ENCODE data around the gene ARMC7.
"Not testable (repeated sequence)": the region's sequence is repeated elsewhere in the genome, so short reads cannot be mapped to it uniquely, and the experiment has no call there.

The ARMC7 gene

DNA sequence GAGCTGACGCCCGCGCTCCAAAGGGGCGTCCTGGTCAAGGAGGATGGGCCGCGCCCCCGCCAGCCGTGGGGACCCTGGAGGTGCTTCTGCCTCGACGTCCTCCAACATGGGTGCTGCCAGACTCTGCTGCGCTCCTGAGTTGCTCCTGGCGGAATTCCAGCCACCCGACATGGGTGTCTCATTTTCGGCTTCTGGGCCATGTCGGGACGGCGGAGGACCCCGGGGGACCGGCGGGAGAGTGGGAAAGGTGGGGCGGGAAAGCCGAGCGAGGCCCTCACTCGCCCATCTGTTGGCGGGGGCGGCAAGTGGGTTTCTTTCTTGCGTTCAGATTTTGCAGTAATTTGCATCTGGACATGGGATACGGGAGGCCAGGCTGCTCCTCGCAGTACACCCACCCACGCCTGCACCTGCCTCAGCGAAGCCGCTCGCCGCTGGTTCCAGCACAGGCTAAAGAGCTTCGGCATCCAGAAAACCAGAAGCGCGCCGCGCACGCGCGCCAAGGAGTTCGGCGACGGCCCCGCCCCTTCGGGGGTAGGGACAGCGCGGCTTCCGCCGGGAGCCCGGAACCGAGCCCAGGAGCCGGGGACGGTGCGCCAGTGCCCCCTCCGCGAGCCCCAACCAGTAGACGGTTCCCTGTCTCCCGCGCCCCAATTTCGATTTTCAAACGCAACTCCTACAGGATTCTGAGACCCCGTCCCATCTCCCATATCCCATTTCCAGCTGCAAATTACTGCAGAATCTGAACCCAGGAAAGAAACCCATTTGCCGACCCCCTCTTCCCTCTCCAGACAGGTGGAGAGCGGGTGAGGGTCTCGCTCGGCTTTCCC is at the start of gene ARMC7:
Gene ARMC7, plus strand, starts transcription at position 563 of the 827 bp plus-strand sequence. CDS start 320 bp downstream, outside the sequence.
- peak; percentile 92 for DNase-seq

DNA sequence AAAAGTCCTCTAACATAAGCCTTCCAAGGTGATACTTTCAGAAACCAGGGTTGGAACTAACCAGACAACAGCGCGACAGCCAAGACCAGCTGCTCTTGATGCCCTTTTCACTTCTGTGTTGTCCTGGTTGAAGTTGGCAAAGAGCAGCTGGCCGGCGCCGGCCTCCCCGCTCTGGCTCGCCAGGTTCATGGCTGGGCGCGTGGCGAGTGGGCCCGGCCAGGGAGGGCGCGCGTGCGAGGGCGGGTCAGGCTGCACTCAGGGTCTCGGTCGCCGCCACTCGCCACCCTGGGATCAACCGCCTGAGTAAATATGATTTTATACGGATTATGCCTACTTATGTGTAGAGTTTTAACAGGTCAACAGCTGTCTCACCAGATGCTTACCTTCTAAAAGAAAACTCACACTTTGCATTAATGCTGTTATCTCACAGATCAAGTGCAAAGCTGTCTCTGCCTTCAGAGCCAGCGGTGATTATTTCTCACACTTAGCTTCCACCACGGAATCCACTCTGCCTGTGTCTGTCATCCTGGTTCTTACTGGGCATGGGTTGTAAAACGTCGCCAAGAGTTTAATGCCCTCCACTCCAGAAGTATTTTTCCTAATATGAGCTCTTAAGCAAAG is 49.2 kb upstream of the ARMC7 start:
- DNase-seq: no peak

DNA sequence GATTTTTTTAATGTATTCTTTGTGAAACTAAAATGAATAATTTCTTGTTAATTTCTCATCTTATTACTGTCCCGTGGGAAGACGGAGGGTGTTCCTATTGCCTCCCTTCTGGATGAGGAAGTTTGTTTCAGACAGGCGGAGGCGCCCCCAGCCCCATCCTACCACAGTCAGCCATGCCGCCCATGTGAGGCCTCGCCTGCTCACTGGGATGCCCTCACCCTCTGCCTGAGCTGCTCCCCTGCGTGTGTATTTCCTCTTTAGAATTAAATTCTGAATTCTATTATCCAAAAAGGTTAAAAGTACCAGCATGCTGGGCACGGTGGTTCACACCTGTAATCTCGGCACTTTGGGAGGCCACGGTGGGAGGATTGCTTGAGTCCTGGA is 48.7 kb upstream of the ARMC7 start:
- no peak for DNase-seq

DNA sequence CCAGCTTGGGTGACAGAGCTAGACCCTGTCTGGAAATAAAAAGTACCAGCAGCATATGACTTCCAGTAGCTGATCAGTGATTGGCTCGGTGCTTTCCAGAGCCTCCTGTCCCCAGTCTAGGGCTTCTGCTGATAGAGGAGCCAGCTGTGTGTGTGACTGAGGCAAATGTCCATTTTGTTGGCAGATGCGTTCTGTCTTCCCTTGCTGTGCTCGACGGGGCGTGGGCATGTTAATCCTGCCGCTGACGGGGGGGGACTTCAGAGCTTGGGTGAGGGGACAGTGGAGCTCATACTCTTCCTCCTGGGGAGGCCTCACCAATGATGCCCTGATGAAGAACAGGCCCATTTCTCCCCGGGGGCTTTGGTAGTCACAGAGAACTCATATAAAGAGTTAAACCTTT is 48.2 kb upstream of the ARMC7 start:
- no peak for DNase-seq

DNA sequence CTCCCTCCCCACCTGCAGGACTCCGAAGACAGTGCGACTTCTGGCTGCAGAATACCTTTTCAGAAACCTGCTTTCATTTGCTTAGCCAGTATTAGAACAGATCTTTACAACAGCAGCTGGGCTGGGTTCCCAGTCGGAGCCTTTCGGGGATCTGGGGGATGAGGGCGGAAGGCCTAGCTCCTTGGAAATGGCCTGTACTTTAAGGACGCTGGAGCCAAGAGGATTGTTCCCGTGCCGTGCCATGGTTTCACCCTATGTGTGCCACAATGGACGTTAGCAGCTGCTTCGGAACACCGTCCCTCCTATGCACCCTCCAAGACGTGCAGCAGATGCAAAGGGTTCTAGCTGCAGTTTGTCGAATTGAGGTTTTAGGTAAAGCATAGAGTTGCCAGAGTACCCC is 46.6 kb upstream of the ARMC7 start:
- no peak for DNase-seq

DNA sequence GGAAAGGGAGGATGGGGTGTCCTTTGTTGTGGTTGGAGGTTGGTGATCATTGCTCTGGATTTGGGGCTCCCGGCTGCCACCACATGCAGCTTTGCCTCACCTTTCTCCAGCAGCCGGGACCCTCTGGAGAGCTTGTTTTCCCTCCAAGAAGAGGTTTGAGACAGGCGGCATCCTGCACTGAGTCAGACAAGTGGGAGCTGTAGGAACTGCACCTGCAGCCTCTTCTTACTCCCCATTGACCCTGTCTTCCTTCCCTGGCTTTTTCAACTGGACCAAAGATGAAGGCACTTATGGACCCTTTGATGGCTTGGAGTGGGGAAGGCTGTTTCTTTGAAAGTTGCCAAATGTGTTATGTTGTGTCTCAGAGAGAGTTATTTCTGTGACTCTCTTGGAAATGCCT is 46.1 kb upstream of the ARMC7 start:
- no peak for DNase-seq

DNA sequence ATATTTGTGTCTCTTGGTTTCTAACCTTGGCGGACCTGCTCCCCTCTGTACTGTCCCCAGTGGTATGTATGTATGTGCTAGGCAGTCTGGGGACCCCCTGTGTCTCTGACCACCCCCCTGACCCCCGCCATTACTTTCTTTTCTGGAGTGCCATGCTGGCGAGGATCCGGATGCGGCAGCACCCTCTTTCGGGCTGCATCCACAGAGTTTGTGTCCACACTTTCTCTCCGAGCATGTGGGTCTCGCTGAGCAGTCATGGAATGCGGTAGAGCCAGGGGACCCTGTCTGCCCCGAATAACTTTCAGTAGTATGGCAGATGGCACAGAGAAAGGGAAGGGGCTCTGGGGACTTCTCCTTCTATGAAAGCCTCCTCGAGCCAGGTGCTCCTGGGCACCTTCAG is 45.7 kb upstream of the ARMC7 start:
- DNase-seq: no peak

DNA sequence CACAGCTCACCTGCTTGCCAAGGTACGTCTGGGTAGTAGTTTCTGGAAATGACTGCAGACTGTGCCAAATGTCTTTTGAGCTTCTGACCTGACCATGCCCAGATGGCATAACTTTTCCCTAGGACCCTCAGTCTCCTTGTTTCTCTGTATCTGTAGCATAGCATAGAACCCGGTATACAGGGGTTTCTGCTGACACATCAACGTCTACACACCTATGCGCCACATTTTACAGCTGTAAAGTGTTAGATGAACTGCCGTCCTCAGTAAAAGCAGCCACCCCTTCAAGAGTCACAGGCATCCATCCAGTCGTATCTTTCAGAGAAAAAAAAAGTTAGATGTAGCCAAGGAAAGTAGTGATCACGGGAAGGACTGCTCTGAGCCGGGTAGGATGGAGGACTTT is 45.3 kb upstream of the ARMC7 start:
- DNase-seq: no peak

DNA sequence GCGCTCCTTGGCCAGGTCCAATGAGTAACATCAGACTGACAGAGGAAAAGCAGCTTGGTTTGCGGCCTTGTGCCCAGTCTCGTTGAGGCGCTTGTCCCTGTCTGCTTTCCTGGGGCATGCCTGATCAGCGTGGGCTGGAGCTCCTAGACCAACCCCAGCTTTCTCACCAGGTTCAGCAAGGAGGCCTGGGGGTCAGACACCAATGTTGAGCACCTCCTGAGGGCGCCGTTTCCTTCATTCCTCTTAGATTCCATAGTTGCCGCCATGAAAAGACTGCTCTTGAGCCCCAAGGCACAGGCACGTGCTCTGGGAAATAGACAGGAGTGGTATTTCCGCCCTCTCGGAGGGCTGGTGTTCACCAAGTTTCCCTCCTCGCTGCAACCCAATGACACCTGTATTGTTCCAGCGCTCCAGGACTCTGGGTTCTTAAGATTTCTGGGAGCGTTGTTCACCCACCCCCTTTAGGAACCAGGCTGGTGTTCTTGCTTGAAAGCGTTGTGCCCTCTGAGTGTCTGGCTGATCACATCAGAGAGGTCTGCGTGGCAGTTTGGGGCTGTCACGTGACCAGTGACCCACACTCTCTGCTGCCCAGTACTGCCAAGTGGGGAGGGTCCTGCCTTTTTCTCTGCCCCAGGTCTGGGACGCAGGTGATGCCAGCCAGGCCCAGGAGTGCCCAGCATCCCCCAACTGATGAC is 44.8 kb upstream of the ARMC7 start:
- no peak for DNase-seq

DNA sequence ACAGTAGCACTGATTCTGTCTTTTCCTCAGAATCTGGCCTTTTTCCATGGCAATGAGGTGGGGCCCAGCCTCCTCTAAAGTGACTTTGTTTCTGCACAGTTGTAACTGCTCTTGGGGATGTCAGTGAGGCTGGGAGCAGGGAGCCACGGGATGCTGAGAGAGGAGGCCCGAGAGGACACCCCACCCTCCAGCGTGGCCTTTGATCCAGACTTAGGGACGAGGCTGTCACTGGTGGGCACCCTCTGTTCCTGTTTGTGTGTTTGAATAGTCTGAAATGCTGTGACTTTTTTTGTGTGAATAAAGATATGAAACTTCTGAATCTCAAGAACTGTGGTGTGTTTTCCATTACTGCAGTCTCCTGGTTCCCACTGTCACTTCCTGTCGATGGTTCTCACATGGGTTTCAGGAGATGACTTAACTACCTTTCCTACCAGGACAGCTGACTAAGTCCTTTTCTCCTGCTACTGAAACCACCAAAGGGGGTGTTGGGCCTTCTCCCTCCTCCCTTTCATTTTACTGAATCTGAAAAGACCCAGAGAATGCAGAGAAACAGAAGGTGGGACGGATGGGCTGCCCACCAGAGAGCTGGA is 44.1 kb upstream of the ARMC7 start:
- no peak for DNase-seq

DNA sequence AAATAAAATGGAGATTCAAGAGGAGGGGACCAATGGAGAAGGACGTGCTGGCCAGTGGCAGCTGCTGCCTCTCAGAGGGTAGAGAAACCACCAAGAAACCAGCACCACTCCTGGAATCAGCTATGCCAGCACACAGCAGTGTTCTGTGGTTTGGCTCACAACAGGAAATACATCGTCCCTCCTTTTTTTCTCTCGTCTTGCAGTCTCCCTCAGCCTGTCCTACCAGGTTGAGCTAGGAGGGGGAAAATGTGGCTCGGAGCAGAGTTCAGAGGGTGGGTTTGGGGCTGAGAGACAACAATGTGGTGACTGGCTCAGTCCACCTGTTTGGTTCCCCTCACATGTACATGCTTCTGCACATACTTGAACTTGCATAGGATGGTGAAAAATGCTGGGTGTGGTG is 41.9 kb upstream of the ARMC7 start:
- peak; percentile 31 for DNase-seq

DNA sequence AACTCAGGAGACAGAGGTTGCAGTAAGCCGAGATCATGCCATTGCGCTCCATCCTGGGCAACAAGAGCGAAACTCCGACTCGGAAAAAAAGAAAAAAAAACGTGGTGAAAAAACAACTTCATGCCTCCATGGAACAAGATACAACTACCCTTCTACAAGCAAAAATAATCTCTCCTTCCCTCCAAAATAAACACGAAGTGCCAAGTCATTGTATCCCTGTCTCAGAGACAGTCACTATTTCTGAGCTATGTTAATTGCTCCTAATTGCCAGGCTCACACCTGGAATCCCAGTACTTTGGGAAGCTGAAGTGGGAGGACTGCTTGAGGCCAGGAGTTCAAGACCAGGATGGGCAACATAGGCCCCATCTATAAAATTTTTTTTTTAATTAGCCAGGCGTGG is 41.0 kb upstream of the ARMC7 start:
- DNase-seq: no peak

DNA sequence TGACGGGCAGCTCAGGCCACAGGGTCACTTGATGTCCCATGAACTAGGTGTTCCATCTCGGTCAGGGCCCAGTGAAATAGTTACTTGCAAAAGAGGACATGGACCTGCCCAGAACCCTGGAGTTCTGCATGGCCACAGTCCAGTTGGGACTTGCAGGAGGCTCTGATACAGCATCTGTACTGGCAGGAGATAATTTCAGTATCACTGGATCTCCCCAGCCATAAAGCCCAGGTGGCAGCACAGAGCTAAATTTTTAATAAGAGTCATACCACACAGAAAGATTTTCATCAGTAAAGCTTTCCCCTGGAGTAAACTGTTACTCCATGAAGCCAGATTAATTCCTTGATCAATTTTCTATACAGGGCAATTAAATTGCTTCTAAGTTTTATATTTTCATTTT is 40.0 kb upstream of the ARMC7 start:
- no peak for DNase-seq

DNA sequence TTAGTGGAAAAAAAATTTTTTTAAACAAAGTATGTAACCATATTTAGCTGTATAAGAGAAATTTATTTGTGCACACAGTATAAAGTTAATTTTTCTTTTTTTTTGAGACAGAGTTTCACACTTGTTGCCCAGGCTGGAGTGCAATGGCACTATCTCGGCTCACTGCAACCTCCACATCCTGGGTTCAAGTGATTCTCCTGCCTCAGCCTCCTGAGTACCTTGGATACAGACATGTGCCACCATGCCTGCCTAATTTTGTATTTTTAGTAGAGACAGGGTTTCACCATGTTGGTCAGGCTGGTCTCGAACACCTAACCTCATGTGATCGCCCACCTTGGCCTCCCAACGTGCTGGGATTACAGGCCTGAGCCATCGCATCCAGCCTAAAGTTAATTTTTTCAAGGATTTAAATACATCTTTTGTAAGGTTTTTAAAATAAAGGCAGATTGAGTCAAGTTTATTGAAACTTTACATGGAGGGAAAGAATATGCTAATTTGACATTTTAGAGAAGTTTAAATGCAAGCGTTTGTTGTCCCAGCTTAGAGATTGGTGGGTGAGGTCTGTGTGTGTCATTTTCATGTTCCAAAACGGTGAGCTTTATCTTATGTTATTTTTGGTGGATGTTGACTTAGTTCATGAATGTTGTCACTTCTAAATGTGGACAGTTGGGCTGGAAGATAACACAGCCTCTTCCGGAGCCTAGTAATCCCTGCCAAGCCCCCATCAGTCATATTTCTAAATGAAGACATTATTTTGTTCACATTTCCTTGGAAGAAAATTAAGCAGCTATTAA is 38.1 kb upstream of the ARMC7 start:
- not testable (repeated sequence) for DNase-seq

DNA sequence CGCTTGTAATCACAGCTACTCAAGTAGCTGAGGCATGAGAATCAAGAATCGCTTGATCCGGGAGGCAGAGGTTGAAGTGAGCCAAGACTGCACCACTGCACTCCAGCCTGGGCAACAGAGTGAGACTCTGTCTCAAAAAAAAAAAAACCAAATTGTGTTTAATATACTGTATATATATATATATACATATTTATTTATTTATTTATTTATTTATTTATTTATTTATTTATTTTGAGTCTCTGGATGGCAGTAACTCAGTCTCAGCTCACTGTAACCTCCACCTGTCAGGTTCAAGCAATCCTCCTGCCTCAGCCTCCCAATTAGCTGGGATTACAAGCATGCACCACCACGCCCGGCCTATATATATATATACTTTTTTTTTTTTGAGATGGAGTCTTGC is 36.9 kb upstream of the ARMC7 start:
- not testable (repeated sequence) for DNase-seq

DNA sequence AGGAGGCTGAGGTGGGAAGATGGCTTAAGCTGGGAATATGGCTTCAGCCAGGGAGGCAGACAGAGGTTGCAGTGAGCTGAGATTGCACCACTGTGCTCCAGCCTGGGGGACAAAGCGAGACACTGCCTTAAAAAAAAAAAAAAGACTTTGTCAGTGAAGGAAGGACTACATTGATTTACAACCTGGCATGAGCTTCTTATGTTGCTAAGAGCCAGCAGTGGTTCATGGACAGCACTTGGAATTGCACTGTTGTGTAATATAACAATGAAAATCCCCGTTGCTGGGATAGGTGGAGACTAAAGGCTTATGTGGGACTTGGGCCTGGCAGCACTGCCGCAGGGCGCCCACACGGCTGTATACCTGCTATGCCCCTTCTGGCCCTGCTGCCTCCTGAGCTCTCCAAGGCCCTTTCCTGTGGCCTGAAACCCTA is 36.1 kb upstream of the ARMC7 start:
- DNase-seq: no peak

DNA sequence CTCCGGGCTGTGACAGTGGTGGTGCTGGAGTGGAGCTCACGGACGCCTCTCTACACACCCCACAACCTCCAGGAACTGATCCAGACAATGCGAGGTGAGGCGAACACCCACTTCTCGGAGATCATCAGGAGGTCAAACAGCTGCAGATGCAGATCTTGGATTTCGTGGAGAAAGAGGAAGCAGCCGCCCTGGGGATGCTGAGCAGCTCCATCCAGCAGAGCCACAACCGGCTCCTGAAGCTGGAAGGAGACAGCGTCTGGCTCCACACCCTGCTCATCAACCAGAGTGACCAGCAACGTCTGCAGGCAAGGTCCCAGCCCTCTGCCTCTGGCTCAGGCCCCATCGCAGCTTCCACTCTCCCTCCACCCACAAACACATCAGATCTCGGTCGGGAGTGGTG is 35.2 kb upstream of the ARMC7 start:
- no peak for DNase-seq

DNA sequence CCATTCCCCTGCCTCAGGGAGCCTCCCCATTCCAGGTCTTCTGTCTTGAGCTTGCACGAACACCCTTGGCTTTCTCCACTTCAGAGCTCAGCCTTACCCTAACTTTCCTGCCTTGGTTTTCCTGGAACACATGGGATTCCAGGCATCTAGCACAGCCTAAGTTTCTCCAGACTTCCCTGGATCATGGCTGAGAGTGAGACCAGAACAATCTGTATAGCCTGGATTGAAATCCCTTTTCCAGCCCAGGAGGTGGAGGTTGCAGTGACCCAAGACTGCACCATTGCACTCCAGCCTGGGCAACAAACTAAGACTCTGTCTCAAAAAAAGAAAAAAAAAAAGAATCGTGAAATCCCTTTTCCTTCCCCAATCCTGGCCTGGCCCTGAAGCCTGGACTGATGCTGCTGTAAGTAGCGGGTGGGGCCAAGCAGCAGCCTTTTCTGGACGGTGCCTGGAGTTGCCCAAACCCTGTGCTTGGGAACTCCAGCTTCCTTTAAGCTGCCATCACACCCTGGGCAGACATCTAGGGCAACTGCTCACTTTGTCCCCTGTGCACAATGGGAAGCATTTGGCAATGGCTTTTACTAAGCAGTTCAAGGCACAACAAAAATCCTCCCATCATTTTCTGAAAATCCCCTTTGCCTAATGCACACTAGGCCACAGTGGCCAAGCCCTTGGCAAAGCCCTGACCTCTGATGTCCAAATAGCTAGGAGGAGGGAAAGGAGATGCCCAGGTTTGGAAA is 34.0 kb upstream of the ARMC7 start:
- DNase-seq: no peak

DNA sequence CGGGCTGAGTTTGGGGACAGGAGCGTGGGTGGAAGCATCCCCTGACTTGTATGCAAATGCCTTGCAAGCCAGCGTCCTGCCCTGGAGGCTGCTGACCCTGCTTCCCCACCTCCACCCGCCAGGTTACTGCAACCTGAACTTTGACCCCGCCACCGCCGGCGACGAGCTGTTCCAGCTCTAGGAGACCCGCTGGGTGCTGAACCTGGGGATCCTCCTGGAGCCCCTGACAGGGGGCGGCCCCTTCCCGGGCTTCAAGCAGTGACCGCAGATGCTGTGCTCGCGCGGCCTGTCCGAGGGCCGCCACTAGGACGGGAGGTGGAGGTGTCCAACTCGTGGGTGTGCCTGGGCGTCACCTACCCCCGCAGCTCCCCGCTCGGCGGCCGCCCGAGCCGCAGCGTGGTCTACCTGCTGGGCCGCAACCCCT is 32.7 kb upstream of the ARMC7 start:
- DNase-seq: no peak

DNA sequence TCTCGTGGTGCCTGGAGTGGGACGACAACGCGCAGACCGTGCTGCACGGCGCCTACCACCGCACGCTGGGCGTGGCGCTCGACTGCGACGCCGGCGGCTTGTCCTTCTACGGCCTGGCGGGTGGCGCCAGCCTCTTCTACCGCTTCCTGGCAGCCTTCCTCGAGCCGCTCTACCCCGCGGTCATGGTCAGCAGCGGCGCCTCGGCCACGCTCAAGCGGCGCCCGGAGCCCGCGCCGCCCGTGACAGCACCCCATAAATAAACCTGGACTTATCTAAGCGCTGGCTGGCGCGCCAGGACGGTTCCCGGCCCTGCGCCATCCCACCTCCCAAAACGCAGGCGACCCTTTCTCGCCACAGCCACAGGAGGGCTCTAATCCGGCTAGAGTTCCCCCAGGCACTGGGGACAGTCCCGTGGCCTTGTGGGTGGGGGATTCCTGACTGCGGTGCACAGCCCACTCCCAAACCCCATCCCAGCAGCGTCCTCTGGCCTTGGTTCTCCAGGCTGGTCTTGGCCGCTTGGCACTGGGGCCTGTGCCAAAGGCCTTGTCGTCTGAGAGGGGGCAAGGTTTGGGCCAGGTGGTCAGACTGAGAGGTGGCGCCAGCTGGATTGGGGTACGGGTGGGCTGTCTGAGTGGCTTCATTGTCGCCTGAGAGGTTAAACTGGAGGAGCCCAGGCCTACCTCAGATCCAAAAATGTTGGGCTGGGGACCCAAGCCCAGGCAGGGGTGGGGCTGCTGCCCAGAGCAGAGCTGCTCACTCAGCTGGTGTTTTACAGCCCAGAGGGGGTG is 32.1 kb upstream of the ARMC7 start:
- peak; percentile 49 for DNase-seq
